Mesothelial cell of epicardium (in vitro differentiated cells): ENCODE measurements around the gene ZNF76. TPM values are rescaled to one million over a fixed set of nuclear protein-coding genes. Genes with fewer than 3 reads are reported as not detected.

Source experiments
- DNase-seq, 2 experiments: peaks; one replicate each; pipeline ENCODE4 v3.0.0; 2021; ENCODE audit warnings: low spot score in 2 of 2; ENCODE audit not compliant: unreplicated experiment in 2 of 2
- H3K27ac Mint-ChIP-seq: 2 replicates; pipeline ENCODE4 v1.8.0; 2021; ENCODE audit warnings: mixed read lengths
- H3K27me3 Mint-ChIP-seq: 2 replicates; pipeline ENCODE4 v1.8.0; 2021; ENCODE audit warnings: low read depth, mixed read lengths
- H3K36me3 Mint-ChIP-seq: 2 replicates; pipeline ENCODE4 v1.8.0; 2021; ENCODE audit warnings: mixed read lengths
- H3K4me1 Mint-ChIP-seq: 2 replicates; pipeline ENCODE4 v1.8.0; 2021; ENCODE audit warnings: mixed read lengths
- H3K4me3 Mint-ChIP-seq: 2 replicates; pipeline ENCODE4 v1.8.0; 2021; ENCODE audit warnings: mild to moderate bottlenecking, moderate library complexity, mixed read lengths
- H3K9me3 Mint-ChIP-seq: 2 replicates; pipeline ENCODE4 v1.8.0; 2021; ENCODE audit warnings: mixed read lengths
- CTCF ChIP-seq: fragments of 200-600 bp; sonication (generic); IDR thresholded peaks from one replicate; pipeline ENCODE4 v1.5.0; 2021; ENCODE audit warnings: antibody characterized with exemption; ENCODE audit not compliant: unreplicated experiment
- total RNA-seq: library from RNA; stranded (reverse); gene quantifications from 3 replicates; pipeline ENCODE4 v1.2.1, GENCODE V29; 2021

Gene ZNF76
- total RNA-seq, 1 donor from 2014 or later = 58.3 TPM

- peaks cover 35% of the 10 kb centered on the region for H3K4me1 Mint-ChIP-seq
- H3K4me3 Mint-ChIP-seq = no peak overlapping the region
- H3K9me3 Mint-ChIP-seq = peaks cover 9% of the 10 kb centered on the region
- no peak for TF ChIP-seq CTCF
- H3K27ac Mint-ChIP-seq = peak overlapping the region; percentile 76
- H3K27me3 Mint-ChIP-seq = no peaks in the 10 kb centered on the region
- H3K36me3 Mint-ChIP-seq = peaks cover 22% of the 10 kb centered on the region
- no peak for DNase-seq
These were observed 20.7 kb upstream of the ZNF76 start for GRCh38 chr6:35238843-35239289.

- no peak for DNase-seq
- no peak for TF ChIP-seq CTCF
- Mint-ChIP-seq H3K27ac (peak overlapping the region; percentile 35), H3K4me3 (no peak overlapping the region), H3K9me3 (peaks cover 5% of the 10 kb centered on the region), H3K4me1 (peaks cover 35% of the 10 kb centered on the region), H3K27me3 (no peaks in the 10 kb centered on the region), H3K36me3 (peaks cover 21% of the 10 kb centered on the region)
These were observed 20.0 kb upstream of the ZNF76 start for GRCh38 chr6:35239581-35239980.

DNA sequence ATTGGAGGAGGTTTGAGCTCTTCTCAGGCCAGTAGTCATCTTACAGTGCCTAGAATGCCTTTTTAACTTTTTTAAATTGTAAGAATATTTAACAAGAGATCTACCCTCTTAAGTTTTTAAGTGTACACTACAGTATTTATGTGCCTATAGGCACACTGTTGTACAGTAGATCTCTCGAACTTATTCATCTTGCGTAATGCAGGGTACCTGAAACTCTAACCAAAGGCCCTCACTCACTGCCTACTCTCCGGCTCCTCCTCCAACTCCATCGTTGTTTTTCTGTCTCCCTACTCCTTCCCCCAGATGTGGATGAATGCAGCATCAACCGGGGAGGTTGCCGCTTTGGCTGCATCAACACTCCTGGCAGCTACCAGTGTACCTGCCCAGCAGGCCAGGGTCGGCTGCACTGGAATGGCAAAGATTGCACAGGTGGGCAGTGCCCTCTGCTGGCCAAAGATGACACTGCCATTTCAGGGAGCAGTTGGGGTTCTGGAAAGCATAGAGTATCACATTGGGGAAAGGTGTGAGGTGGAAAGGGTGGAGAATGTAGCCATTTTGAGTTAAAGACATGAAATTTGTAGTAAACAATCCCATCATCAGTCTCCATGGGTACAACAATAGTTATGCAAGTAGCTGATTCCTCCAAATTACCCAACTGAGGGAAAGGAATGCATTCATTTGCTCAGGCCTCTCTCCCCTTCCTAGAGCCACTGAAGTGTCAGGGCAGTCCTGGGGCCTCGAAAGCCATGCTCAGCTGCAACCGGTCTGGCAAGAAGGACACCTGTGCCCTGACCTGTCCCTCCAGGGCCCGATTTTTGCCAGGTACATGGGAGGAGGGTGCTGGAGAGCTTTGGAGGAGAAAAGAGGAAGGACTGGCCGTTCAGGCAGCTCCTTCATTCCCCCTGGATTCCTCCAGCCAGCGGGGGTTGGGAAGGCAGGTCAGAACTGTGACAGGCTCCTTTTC, 18.4 kb upstream of the ZNF76 start:
- peak overlapping the region; percentile 71 for H3K27ac Mint-ChIP-seq
- H3K4me1 Mint-ChIP-seq = peaks cover 35% of the 10 kb centered on the region
- H3K9me3 Mint-ChIP-seq = no peaks in the 10 kb centered on the region
- no peaks in the 10 kb centered on the region for H3K27me3 Mint-ChIP-seq
- DNase-seq = peak; percentile 65 to 91
- H3K36me3 Mint-ChIP-seq = peaks cover 14% of the 10 kb centered on the region
- H3K4me3 Mint-ChIP-seq = no peak overlapping the region
- peak; percentile 95 for TF ChIP-seq CTCF

- Mint-ChIP-seq H3K27ac (no peak overlapping the region), H3K4me3 (no peak overlapping the region), H3K9me3 (no peaks in the 10 kb centered on the region), H3K36me3 (peaks cover 15% of the 10 kb centered on the region), H3K4me1 (peaks cover 24% of the 10 kb centered on the region), H3K27me3 (no peaks in the 10 kb centered on the region)
- TF ChIP-seq CTCF = no peak
- DNase-seq = no peak
These were observed 17.0 kb upstream of the ZNF76 start for GRCh38 chr6:35242486-35242885.

GRCh38 chr6:35242906-35243305, 16.6 kb upstream of the ZNF76 start:
- H3K27me3 Mint-ChIP-seq = no peaks in the 10 kb centered on the region
- no peaks in the 10 kb centered on the region for H3K9me3 Mint-ChIP-seq
- TF ChIP-seq CTCF = no peak
- DNase-seq = no peak
- peaks cover 15% of the 10 kb centered on the region for H3K36me3 Mint-ChIP-seq
- peaks cover 20% of the 10 kb centered on the region for H3K4me1 Mint-ChIP-seq
- no peak overlapping the region for H3K27ac Mint-ChIP-seq
- H3K4me3 Mint-ChIP-seq = no peak overlapping the region
